Inflammatory macrophage treated with lipopolysaccharide for 1 hour (primary cell): ENCODE data around the gene PCSK5.
"Not testable (repeated sequence)": the region's sequence is repeated elsewhere in the genome, so short reads cannot be mapped to it uniquely, and the experiment has no call there.

Source experiments
- DNase-seq, 2 donors: peaks; one replicate each; pipeline ENCODE4 v3.0.0-alpha.2; 2020 to 2022

PCSK5 gene

GRCh38 chr9:75890472-75891276, at the start of gene PCSK5:
Gene PCSK5, plus strand, starts transcription at chr9:75890673. Its CDS starts 509 bp downstream, at chr9:75891182.
- peak; percentile 84 to 86 for DNase-seq

GRCh38 chr9:75844321-75844720, 46.2 kb upstream of the PCSK5 start:
- DNase-seq: no peak

- no peak for DNase-seq
These were observed 44.7 kb upstream of the PCSK5 start for GRCh38 chr9:75845806-75846205.

- no peak for DNase-seq
These were observed 43.4 kb upstream of the PCSK5 start for GRCh38 chr9:75847085-75847484.

GRCh38 chr9:75850459-75851200, 39.8 kb upstream of the PCSK5 start:
- DNase-seq: no peak

GRCh38 chr9:75851917-75852316, 38.6 kb upstream of the PCSK5 start:
- no peak for DNase-seq

GRCh38 chr9:75852746-75853145, 37.7 kb upstream of the PCSK5 start:
- no peak for DNase-seq

- peak in 1 of 2 donors; percentile 23 for DNase-seq
These were observed 35.0 kb upstream of the PCSK5 start for GRCh38 chr9:75855509-75855908.

GRCh38 chr9:75858497-75859092, 31.9 kb upstream of the PCSK5 start:
- no peak for DNase-seq

GRCh38 chr9:75864266-75864665, 26.2 kb upstream of the PCSK5 start:
- DNase-seq: no peak

- DNase-seq: peak; percentile 56 to 95
These were observed 24.1 kb upstream of the PCSK5 start for GRCh38 chr9:75866273-75866871.

GRCh38 chr9:75868526-75868925, 21.9 kb upstream of the PCSK5 start:
- DNase-seq: not testable (repeated sequence)

GRCh38 chr9:75869236-75869635, 21.2 kb upstream of the PCSK5 start:
- DNase-seq: peak; percentile 83 to 85

GRCh38 chr9:75870450-75870849, 20.0 kb upstream of the PCSK5 start:
- DNase-seq: no peak

GRCh38 chr9:75871624-75872023, 18.8 kb upstream of the PCSK5 start:
- no peak for DNase-seq

- peak; percentile 72 to 89 for DNase-seq
These were observed 16.8 kb upstream of the PCSK5 start for GRCh38 chr9:75873712-75874111.

- DNase-seq: peak; percentile 83 to 88
These were observed 13.4 kb upstream of the PCSK5 start for GRCh38 chr9:75876999-75877640.

GRCh38 chr9:75878488-75878860, 12.0 kb upstream of the PCSK5 start:
- DNase-seq: no peak

- peak; percentile 50 to 66 for DNase-seq
These were observed 9.9 kb upstream of the PCSK5 start for GRCh38 chr9:75880618-75881017.

- DNase-seq: no peak
These were observed 8.7 kb upstream of the PCSK5 start for GRCh38 chr9:75881761-75882160.

- DNase-seq: no peak
These were observed 4.8 kb upstream of the PCSK5 start for GRCh38 chr9:75885652-75886051.

GRCh38 chr9:75889577-75889976, 896 bp upstream of the PCSK5 start:
- DNase-seq: no peak

GRCh38 chr9:75889977-75890471, 449 bp upstream of the PCSK5 start:
- DNase-seq: peak; percentile 59 to 63
